ENCODE results near the gene CLEC19A. TPM values are rescaled to one million over a fixed set of nuclear protein-coding genes. Genes with fewer than 3 reads are reported as not detected.

CLEC19A gene
- total RNA-seq, 2 experiments from 2014 or later, result not detected

GRCh38 chr16:19283637-19284036 lies 1.9 kb upstream of the CLEC19A start:
- POLR2A ChIA-PET, result no interaction called here
- CTCF ChIA-PET, result no interaction called here

GRCh38 chr16:19284207-19284606 lies 1.3 kb upstream of the CLEC19A start:
- CTCF ChIA-PET, result no interaction called here

GRCh38 chr16:19286827-19287226 lies 1.3 kb downstream of the CLEC19A start:
- CTCF ChIA-PET, result no interaction called here
- POLR2A ChIA-PET, result no interaction called here

More at GRCh38 chr16:19284207-19284606, 1.3 kb upstream of the CLEC19A start:
- POLR2A ChIA-PET, result no interaction called here

GRCh38 chr16:19287241-19287640 lies 1.7 kb downstream of the CLEC19A start:
- POLR2A ChIA-PET, result no interaction called here

GRCh38 chr16:19288872-19289799 lies 3.6 kb downstream of the CLEC19A start:
- ChIA-PET POLR2A (no interaction called here), CTCF (no interaction called here)

More at GRCh38 chr16:19287241-19287640, 1.7 kb downstream of the CLEC19A start:
- CTCF ChIA-PET, result no interaction called here

- CTCF ChIA-PET, result no interaction called here
- POLR2A ChIA-PET, result no interaction called here
Measured at GRCh38 chr16:19289811-19290485, 4.4 kb downstream of the CLEC19A start.

GRCh38 chr16:19290860-19291259 lies 5.3 kb downstream of the CLEC19A start:
- ChIA-PET CTCF (no interaction called here), POLR2A (no interaction called here)

GRCh38 chr16:19291475-19291874 lies 5.9 kb downstream of the CLEC19A start:
- POLR2A ChIA-PET, result no interaction called here
- CTCF ChIA-PET, result no interaction called here

- POLR2A ChIA-PET, result no interaction called here
- CTCF ChIA-PET, result no interaction called here
Measured at GRCh38 chr16:19292186-19292585, 6.7 kb downstream of the CLEC19A start.

GRCh38 chr16:19294156-19294649 lies 8.7 kb downstream of the CLEC19A start:
- POLR2A ChIA-PET, result no interaction called here
- CTCF ChIA-PET, result interaction anchor here (0.7 kb wide), 1 partner anchor 108 kb away, joined by 3 read pairs; no protein-coding TSS in a partner anchor

GRCh38 chr16:19295393-19295792 lies 9.9 kb downstream of the CLEC19A start:
- POLR2A ChIA-PET, result no interaction called here
- CTCF ChIA-PET, result no interaction called here

GRCh38 chr16:19297454-19297853 lies 11.9 kb downstream of the CLEC19A start:
- ChIA-PET POLR2A (no interaction called here), CTCF (no interaction called here)

GRCh38 chr16:19299565-19299964 lies 14.0 kb downstream of the CLEC19A start:
- POLR2A ChIA-PET, result no interaction called here
- CTCF ChIA-PET, result no interaction called here

GRCh38 chr16:19301931-19302330 lies 16.4 kb downstream of the CLEC19A start:
- CTCF ChIA-PET, result no interaction called here
- POLR2A ChIA-PET, result no interaction called here

- CTCF ChIA-PET, result interaction anchor here (0.6 kb wide), 1 partner anchor 114 kb away, joined by 5 read pairs; no protein-coding TSS in a partner anchor
- POLR2A ChIA-PET, result no interaction called here
Measured at GRCh38 chr16:19304750-19305149, 19.2 kb downstream of the CLEC19A start.

GRCh38 chr16:19305443-19305842 lies 19.9 kb downstream of the CLEC19A start:
- ChIA-PET CTCF (interaction anchor here (0.6 kb wide), 1 partner anchor 114 kb away, joined by 5 read pairs; no protein-coding TSS in a partner anchor), POLR2A (no interaction called here)

- ChIA-PET POLR2A (no interaction called here), CTCF (no interaction called here)
Measured at GRCh38 chr16:19307587-19308241, 22.2 kb downstream of the CLEC19A start.

GRCh38 chr16:19308392-19308791 lies 22.9 kb downstream of the CLEC19A start:
- ChIA-PET POLR2A (no interaction called here), CTCF (no interaction called here)

GRCh38 chr16:19309178-19309577 lies 23.6 kb downstream of the CLEC19A start:
- ChIA-PET POLR2A (no interaction called here), CTCF (no interaction called here)

GRCh38 chr16:19314718-19315425 lies 29.3 kb downstream of the CLEC19A start:
- ChIA-PET CTCF (no interaction called here), POLR2A (no interaction called here)
